Smooth muscle cell (in vitro differentiated cells): ENCODE results near the gene LMAN2. TPM values are rescaled to one million over a fixed set of nuclear protein-coding genes. Genes with fewer than 3 reads are reported as not detected.

Source experiments
- DNase-seq: peaks from one replicate; lab custom pipeline; 2025; ENCODE audit not compliant: unreplicated experiment; lab: John Stamatoyannopoulos, UW
- H2AFZ ChIP-seq: fragments of 200-600 bp; sonication (generic); 2 replicates; pipeline ENCODE4 v1.6.0; 2016; ENCODE audit warnings: antibody characterized with exemption, low read depth, mild to moderate bottlenecking
- H3F3A ChIP-seq: fragments of 200-600 bp; sonication (generic); 2 replicates; pipeline ENCODE4 v1.6.0; 2017; ENCODE audit warnings: antibody characterized with exemption, low read depth
- H3K27ac ChIP-seq: fragments of 200-600 bp; sonication (generic); 2 replicates; pipeline ENCODE4 v1.5.1; 2016; ENCODE audit warnings: low read depth, mild to moderate bottlenecking
- H3K27me3 ChIP-seq: fragments of 200-600 bp; sonication (generic); 2 replicates; pipeline ENCODE4 v1.6.1; 2016; ENCODE audit warnings: low read depth, mild to moderate bottlenecking
- H3K36me3 ChIP-seq: fragments of 200-600 bp; sonication (generic); 2 replicates; pipeline ENCODE4 v1.5.1; 2016; ENCODE audit warnings: low read depth
- H3K4me1 ChIP-seq: fragments of 200-600 bp; sonication (generic); 2 replicates; pipeline ENCODE4 v1.5.1; 2016; ENCODE audit warnings: low read depth
- H3K4me2 ChIP-seq: fragments of 200-600 bp; sonication (generic); 2 replicates; pipeline ENCODE4 v1.6.0; 2016; ENCODE audit warnings: mild to moderate bottlenecking
- H3K4me3 ChIP-seq: fragments of 200-600 bp; sonication (generic); 2 replicates; pipeline ENCODE4 v1.5.1; 2016; ENCODE audit warnings: mild to moderate bottlenecking
- H3K79me2 ChIP-seq: fragments of 200-600 bp; sonication (generic); 2 replicates; pipeline ENCODE4 v1.6.0; 2016; ENCODE audit warnings: low read depth, mild to moderate bottlenecking
- H3K9ac ChIP-seq: fragments of 200-600 bp; sonication (generic); 2 replicates; pipeline ENCODE4 v1.6.0; 2016; ENCODE audit warnings: low read depth
- H3K9me3 ChIP-seq: fragments of 200-600 bp; sonication (generic); replicated peaks from 2 replicates; pipeline ENCODE4 v1.5.1; 2016; ENCODE audit warnings: low read depth
- H4K20me1 ChIP-seq: fragments of 200-600 bp; sonication (generic); 2 replicates; pipeline ENCODE4 v1.6.0; 2016; ENCODE audit warnings: low read depth
- WGBS: methylation state at CpG from one replicate; pipeline ENCODE4 v1.1.7; 2016; ENCODE audit warnings: low lambda C conversion rate; 5-methylcytosine and 5-hydroxymethylcytosine counted together
- polyA plus RNA-seq: library from polyadenylated mRNA; unstranded; fragments of >200 nt; fragmentation: Nextera tagmentation; extraction: Ambion mirVana; gene quantifications from 2 replicates; pipeline ENCODE4 v1.2.1, GENCODE V29; 2016
- total RNA-seq: library from RNA; depleted of rRNA; stranded (reverse); fragments of >200 nt; gene quantifications from 2 replicates; pipeline ENCODE4 v1.2.3, GENCODE V29; 2014
- TF ChIP-seq, protein P1 (sequence below): fragments of 200-600 bp; sonication (generic); IDR thresholded peaks from 2 replicates; pipeline ENCODE4 v1.5.1; 2017; ENCODE audit warnings: borderline replicate concordance, mild to moderate bottlenecking, antibody characterized with exemption; ENCODE audit not compliant: insufficient read depth, poor library complexity, severe bottlenecking

LMAN2 gene
- total and polyA plus RNA-seq, 2 experiments from 2014 or later = 241 to 253 TPM

- 93% methylated on average over 10 of the region's 10 CpGs for WGBS
- H3K27ac ChIP-seq = peak overlapping the region; percentile 87
- no peak overlapping the region for H2AFZ ChIP-seq
- no peaks in the 10 kb centered on the region for H3K27me3 ChIP-seq
- TF ChIP-seq, protein P1, sequence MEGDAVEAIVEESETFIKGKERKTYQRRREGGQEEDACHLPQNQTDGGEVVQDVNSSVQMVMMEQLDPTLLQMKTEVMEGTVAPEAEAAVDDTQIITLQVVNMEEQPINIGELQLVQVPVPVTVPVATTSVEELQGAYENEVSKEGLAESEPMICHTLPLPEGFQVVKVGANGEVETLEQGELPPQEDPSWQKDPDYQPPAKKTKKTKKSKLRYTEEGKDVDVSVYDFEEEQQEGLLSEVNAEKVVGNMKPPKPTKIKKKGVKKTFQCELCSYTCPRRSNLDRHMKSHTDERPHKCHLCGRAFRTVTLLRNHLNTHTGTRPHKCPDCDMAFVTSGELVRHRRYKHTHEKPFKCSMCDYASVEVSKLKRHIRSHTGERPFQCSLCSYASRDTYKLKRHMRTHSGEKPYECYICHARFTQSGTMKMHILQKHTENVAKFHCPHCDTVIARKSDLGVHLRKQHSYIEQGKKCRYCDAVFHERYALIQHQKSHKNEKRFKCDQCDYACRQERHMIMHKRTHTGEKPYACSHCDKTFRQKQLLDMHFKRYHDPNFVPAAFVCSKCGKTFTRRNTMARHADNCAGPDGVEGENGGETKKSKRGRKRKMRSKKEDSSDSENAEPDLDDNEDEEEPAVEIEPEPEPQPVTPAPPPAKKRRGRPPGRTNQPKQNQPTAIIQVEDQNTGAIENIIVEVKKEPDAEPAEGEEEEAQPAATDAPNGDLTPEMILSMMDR = no peak
- H3K9me3 ChIP-seq = no peaks in the 10 kb centered on the region
- H3K4me3 ChIP-seq = no peak overlapping the region
- H3K36me3 ChIP-seq = no peaks in the 10 kb centered on the region
- no peak for DNase-seq
- H3F3A ChIP-seq = peaks cover 11% of the 10 kb centered on the region
- H3K4me1 ChIP-seq = no peaks in the 10 kb centered on the region
- no peak overlapping the region for H3K4me2 ChIP-seq
- H3K79me2 ChIP-seq = no peaks in the 10 kb centered on the region
- no peak overlapping the region for H3K9ac ChIP-seq
- H4K20me1 ChIP-seq = peaks cover 3% of the 10 kb centered on the region
These were observed 37.1 kb upstream of the LMAN2 start for GRCh38 chr5:177388521-177389052.

DNA sequence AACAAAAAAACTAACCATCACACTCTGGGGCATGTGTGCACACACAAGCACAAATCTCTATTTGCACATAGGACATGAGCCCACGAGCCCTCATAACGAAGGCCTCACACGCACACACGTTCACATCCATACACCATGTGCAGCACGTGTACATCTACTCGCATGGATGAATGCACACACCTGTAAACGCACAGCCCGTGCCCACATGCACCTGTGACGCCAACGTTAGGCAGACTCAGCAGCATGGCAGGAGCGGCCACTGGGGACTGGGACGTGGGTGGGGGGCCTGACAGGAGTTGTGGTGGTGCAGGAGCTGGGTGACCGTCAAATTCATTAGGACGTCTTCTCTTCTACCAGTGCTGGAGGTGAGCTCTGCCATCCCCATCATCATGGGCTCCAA is 35.9 kb upstream of the LMAN2 start:
- no peaks in the 10 kb centered on the region for H3K79me2 ChIP-seq
- no peaks in the 10 kb centered on the region for H3K9me3 ChIP-seq
- no peaks in the 10 kb centered on the region for H3K36me3 ChIP-seq
- TF ChIP-seq, protein P1 = no peak
- no peaks in the 10 kb centered on the region for H3K4me1 ChIP-seq
- DNase-seq = no peak
- no peak overlapping the region for H3K27ac ChIP-seq
- H4K20me1 ChIP-seq = peaks cover 3% of the 10 kb centered on the region
- H3K9ac ChIP-seq = no peak overlapping the region
- H3K4me3 ChIP-seq = no peak overlapping the region
- no peak overlapping the region for H2AFZ ChIP-seq
- no peak overlapping the region for H3K4me2 ChIP-seq
- no peaks in the 10 kb centered on the region for H3K27me3 ChIP-seq
- WGBS = 93% methylated on average over 14 of the region's 14 CpGs
- H3F3A ChIP-seq = peaks cover 11% of the 10 kb centered on the region

DNA sequence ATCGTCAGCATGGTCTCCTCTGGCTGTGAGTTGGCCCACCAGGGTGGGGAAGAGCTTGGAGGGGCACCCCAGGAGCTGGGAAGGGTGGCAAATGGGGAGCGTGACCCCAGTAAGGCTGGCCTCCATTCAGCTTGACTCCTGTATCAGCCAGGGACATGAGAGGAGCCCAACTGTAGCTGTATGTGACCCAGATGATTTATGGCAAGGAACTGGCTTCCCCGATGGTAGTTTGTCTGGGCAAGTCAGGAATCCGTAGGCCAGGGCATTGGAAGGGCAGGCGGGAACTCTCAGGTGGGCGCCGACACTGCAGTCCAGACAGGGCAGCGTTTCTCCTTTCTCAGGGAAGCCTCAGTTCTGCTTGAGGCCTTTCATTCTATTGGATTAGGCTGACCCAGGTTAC is 35.1 kb upstream of the LMAN2 start:
- Histone ChIP-seq H3K9ac (no peak overlapping the region), H3K4me2 (no peak overlapping the region), H3K27ac (no peak overlapping the region), H2AFZ (no peak overlapping the region), H3K36me3 (no peaks in the 10 kb centered on the region), H3K4me3 (no peak overlapping the region), H3K4me1 (no peaks in the 10 kb centered on the region), H3F3A (peaks cover 11% of the 10 kb centered on the region), H3K79me2 (no peaks in the 10 kb centered on the region), H3K27me3 (no peaks in the 10 kb centered on the region), H3K9me3 (no peaks in the 10 kb centered on the region), H4K20me1 (peaks cover 3% of the 10 kb centered on the region)
- TF ChIP-seq, protein P1 = no peak
- DNase-seq = no peak
- WGBS = 83% methylated on average over 8 of the region's 8 CpGs

- Histone ChIP-seq H3K4me3 (no peak overlapping the region), H3K36me3 (no peaks in the 10 kb centered on the region), H4K20me1 (peaks cover 3% of the 10 kb centered on the region), H3K27ac (no peak overlapping the region), H3F3A (peaks cover 11% of the 10 kb centered on the region), H3K4me1 (no peaks in the 10 kb centered on the region), H3K79me2 (no peaks in the 10 kb centered on the region), H3K4me2 (no peak overlapping the region), H2AFZ (no peak overlapping the region), H3K9me3 (no peaks in the 10 kb centered on the region), H3K9ac (no peak overlapping the region), H3K27me3 (no peaks in the 10 kb centered on the region)
- TF ChIP-seq, protein P1 = no peak
- no peak for DNase-seq
- WGBS = 88% methylated on average over 11 of the region's 11 CpGs
These were observed 34.3 kb upstream of the LMAN2 start for GRCh38 chr5:177385720-177386119.
